ENCODE data around the gene HAPSTR1.

Gene HAPSTR1

DNA sequence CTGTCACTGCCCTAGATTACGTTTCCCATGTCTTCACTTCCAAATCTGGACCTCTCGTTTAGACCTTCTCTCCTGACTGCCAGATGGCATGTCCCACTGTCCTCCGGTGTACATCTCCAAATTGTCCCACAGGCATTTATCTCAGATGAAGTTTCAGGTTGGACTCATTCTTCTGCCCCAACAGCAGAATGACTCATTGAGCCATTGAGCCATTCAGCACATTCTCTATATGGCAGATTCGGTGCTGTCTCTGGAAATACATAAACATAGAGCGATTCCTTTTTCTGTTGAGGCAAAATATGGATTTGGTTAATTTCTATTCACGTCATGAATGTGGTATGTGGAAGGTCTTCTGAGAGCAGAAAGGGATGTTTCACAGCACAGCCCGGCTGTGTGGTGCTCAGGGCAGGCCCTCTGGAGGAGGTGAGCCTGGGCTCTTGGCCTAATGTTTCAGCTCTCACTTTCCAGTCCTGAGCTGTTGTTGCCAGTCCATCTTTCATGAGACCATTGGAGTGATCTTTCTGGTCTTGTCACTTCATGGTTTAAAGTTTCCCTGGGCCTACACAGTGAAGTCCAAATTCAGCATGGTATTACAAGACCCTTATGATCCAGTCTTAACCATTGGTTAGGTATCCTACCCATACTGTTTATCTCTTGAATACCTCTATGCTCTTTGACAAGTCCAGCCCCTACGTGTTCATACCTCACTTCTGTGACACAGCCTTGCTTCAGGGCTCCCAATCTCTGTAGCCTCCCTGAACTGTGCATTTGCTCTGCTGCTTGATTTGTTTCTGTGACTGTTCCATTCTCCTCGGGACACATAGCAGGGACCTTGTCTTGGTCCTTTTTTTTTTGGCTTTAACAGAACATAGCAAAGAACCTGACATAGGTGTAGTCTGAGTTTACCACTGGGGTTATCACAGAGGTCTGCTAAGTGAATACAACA, 15.9 kb downstream of the HAPSTR1 start:
- H3K36me3 ChIP-seq (ENCODE audit: control insufficient read depth, insufficient read depth, low read length), result peaks cover 15% of the 10 kb centered on the region
- no peak overlapping the region for H3K4me3 ChIP-seq (ENCODE audit: low read length)
- WGBS (ENCODE audit: insufficient coverage, insufficient read length), result no CpG with 5 or more reads among the region's 9 CpGs
- no peak for DNase-seq (ENCODE audit: low read depth, low spot score)
- H3K27me3 ChIP-seq (ENCODE audit: control insufficient read depth, insufficient read depth, low read length), result no peaks in the 10 kb centered on the region
- no peaks in the 10 kb centered on the region for H3K9me3 ChIP-seq (ENCODE audit: control insufficient read depth, insufficient read depth, low read length)
- H3K4me1 ChIP-seq (ENCODE audit: control insufficient read depth, insufficient read depth, low read length), result peaks cover 6% of the 10 kb centered on the region
- no peak overlapping the region for H3K27ac ChIP-seq (ENCODE audit: low read length)

DNA sequence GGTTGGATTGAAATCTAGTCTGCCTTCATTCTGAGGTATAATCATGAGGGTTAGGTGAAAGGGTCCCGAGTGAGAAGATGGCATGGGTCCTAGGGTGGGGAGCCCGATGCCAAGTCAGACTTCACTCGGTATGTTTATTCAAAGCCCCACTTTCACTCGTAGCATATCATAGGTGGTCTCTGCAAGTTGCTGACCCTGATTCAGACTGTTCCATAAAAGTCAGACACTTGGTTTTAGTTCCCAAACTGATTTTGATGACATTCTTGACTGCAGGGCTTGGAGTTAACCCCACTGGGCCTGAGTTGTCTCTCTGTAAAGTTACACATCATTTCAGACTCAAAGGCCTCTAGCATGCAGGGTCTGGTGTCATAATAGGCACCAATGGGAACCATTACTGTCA, 17.8 kb downstream of the HAPSTR1 start:
- Histone ChIP-seq H3K27me3 (ENCODE audit: control insufficient read depth, insufficient read depth, low read length) (no peaks in the 10 kb centered on the region), H3K9me3 (ENCODE audit: control insufficient read depth, insufficient read depth, low read length) (no peaks in the 10 kb centered on the region), H3K4me3 (ENCODE audit: low read length) (no peak overlapping the region), H3K27ac (ENCODE audit: low read length) (no peak overlapping the region), H3K4me1 (ENCODE audit: control insufficient read depth, insufficient read depth, low read length) (peaks cover 8% of the 10 kb centered on the region), H3K36me3 (ENCODE audit: control insufficient read depth, insufficient read depth, low read length) (peaks cover 6% of the 10 kb centered on the region)
- WGBS (ENCODE audit: insufficient coverage, insufficient read length), result no CpG with 5 or more reads among the region's 4 CpGs
- DNase-seq (ENCODE audit: low read depth, low spot score), result no peak

DNA sequence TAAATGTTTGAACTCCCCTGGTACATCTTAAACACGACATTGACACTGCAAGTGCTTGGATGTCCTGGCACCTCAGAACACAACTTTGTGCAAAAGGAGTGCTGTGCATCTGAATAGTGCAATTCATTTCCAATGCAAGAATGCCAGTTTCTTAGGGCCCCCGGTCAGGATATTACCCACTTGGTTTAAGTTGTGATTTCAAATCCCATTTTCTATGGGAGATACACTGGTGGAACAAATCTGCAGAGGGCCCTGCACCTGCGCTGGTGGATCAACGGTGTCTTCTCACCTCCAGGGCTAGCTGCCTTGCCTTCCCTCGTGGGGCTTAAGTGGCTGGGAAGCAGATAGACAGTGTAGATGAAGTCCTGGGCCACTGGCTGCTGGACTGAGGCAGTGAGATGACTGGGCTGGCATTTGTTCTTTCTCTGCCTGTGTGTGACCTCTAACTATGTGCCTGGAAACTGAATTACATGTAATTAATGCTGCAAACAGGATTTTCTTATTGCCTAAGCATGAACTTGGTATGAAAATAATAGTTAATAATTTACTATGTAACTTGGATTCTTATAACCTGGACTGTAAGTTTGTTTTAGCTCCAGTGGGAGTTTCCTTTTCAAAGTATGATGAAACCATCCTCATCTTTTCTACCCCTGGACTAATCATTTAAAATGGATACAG, 20.9 kb downstream of the HAPSTR1 start:
- Histone ChIP-seq H3K27ac (ENCODE audit: low read length) (no peak overlapping the region), H3K4me1 (ENCODE audit: control insufficient read depth, insufficient read depth, low read length) (peaks cover 7% of the 10 kb centered on the region), H3K4me3 (ENCODE audit: low read length) (no peak overlapping the region), H3K9me3 (ENCODE audit: control insufficient read depth, insufficient read depth, low read length) (no peaks in the 10 kb centered on the region), H3K36me3 (ENCODE audit: control insufficient read depth, insufficient read depth, low read length) (peaks cover 5% of the 10 kb centered on the region), H3K27me3 (ENCODE audit: control insufficient read depth, insufficient read depth, low read length) (no peaks in the 10 kb centered on the region)
- no CpG with 5 or more reads among the region's 5 CpGs for WGBS (ENCODE audit: insufficient coverage, insufficient read length)
- DNase-seq (ENCODE audit: low read depth, low spot score), result no peak

- DNase-seq (ENCODE audit: low read depth, low spot score), result no peak
- Histone ChIP-seq H3K36me3 (ENCODE audit: control insufficient read depth, insufficient read depth, low read length) (peaks cover 4% of the 10 kb centered on the region; the same call in 1 of the 2 replicates), H3K4me1 (ENCODE audit: control insufficient read depth, insufficient read depth, low read length) (peaks cover 6% of the 10 kb centered on the region), H3K9me3 (ENCODE audit: control insufficient read depth, insufficient read depth, low read length) (no peaks in the 10 kb centered on the region), H3K27ac (ENCODE audit: low read length) (no peak overlapping the region), H3K4me3 (ENCODE audit: low read length) (no peak overlapping the region), H3K27me3 (ENCODE audit: control insufficient read depth, insufficient read depth, low read length) (no peaks in the 10 kb centered on the region)
- no CpG with 5 or more reads among the region's 1 CpG for WGBS (ENCODE audit: insufficient coverage, insufficient read length)
These were observed 21.4 kb downstream of the HAPSTR1 start for GRCh38 chr16:9112844-9113186.

GRCh38 chr16:9113707-9114106, 22.3 kb downstream of the HAPSTR1 start:
- DNase-seq (ENCODE audit: low read depth, low spot score), result no peak
- no peak overlapping the region for H3K27ac ChIP-seq (ENCODE audit: low read length)
- no peaks in the 10 kb centered on the region for H3K9me3 ChIP-seq (ENCODE audit: control insufficient read depth, insufficient read depth, low read length)
- H3K36me3 ChIP-seq (ENCODE audit: control insufficient read depth, insufficient read depth, low read length), result peaks cover 4% of the 10 kb centered on the region; the same call in 1 of the 2 replicates
- WGBS (ENCODE audit: insufficient coverage, insufficient read length), result no CpG with 5 or more reads among the region's 3 CpGs
- H3K4me1 ChIP-seq (ENCODE audit: control insufficient read depth, insufficient read depth, low read length), result peaks cover 6% of the 10 kb centered on the region
- H3K4me3 ChIP-seq (ENCODE audit: low read length), result no peak overlapping the region
- H3K27me3 ChIP-seq (ENCODE audit: control insufficient read depth, insufficient read depth, low read length), result no peaks in the 10 kb centered on the region

- H3K4me3 ChIP-seq (ENCODE audit: low read length), result no peak overlapping the region
- peaks cover 4% of the 10 kb centered on the region; the same call in 1 of the 2 replicates for H3K36me3 ChIP-seq (ENCODE audit: control insufficient read depth, insufficient read depth, low read length)
- WGBS (ENCODE audit: insufficient coverage, insufficient read length), result 100% methylated on average over 3 of the region's 5 CpGs
These were observed 22.7 kb downstream of the HAPSTR1 start for GRCh38 chr16:9114112-9114511.

GRCh38 chr16:9114842-9115241, 23.4 kb downstream of the HAPSTR1 start:
- no peaks in the 10 kb centered on the region for H3K27me3 ChIP-seq (ENCODE audit: control insufficient read depth, insufficient read depth, low read length)
- no CpG with 5 or more reads among the region's 3 CpGs for WGBS (ENCODE audit: insufficient coverage, insufficient read length)
- no peak overlapping the region for H3K27ac ChIP-seq (ENCODE audit: low read length)
- no peak for DNase-seq (ENCODE audit: low read depth, low spot score)
- H3K9me3 ChIP-seq (ENCODE audit: control insufficient read depth, insufficient read depth, low read length), result no peaks in the 10 kb centered on the region
- H3K36me3 ChIP-seq (ENCODE audit: control insufficient read depth, insufficient read depth, low read length), result peaks cover 4% of the 10 kb centered on the region; the same call in 1 of the 2 replicates
- peaks cover 5% of the 10 kb centered on the region for H3K4me1 ChIP-seq (ENCODE audit: control insufficient read depth, insufficient read depth, low read length)
- no peak overlapping the region for H3K4me3 ChIP-seq (ENCODE audit: low read length)

More at GRCh38 chr16:9114112-9114511, 22.7 kb downstream of the HAPSTR1 start:
- no peaks in the 10 kb centered on the region for H3K9me3 ChIP-seq (ENCODE audit: control insufficient read depth, insufficient read depth, low read length)
- DNase-seq (ENCODE audit: low read depth, low spot score), result no peak
- H3K27ac ChIP-seq (ENCODE audit: low read length), result no peak overlapping the region
- H3K27me3 ChIP-seq (ENCODE audit: control insufficient read depth, insufficient read depth, low read length), result no peaks in the 10 kb centered on the region
- H3K4me1 ChIP-seq (ENCODE audit: control insufficient read depth, insufficient read depth, low read length), result peaks cover 6% of the 10 kb centered on the region

- Histone ChIP-seq H3K4me1 (ENCODE audit: control insufficient read depth, insufficient read depth, low read length) (peaks cover 5% of the 10 kb centered on the region), H3K27me3 (ENCODE audit: control insufficient read depth, insufficient read depth, low read length) (no peaks in the 10 kb centered on the region), H3K9me3 (ENCODE audit: control insufficient read depth, insufficient read depth, low read length) (no peaks in the 10 kb centered on the region), H3K36me3 (ENCODE audit: control insufficient read depth, insufficient read depth, low read length) (peaks cover 4% of the 10 kb centered on the region; the same call in 1 of the 2 replicates), H3K4me3 (ENCODE audit: low read length) (no peak overlapping the region), H3K27ac (ENCODE audit: low read length) (no peak overlapping the region)
- WGBS (ENCODE audit: insufficient coverage, insufficient read length), result no CpG with 5 or more reads among the region's 3 CpGs
- no peak for DNase-seq (ENCODE audit: low read depth, low spot score)
These were observed 23.8 kb downstream of the HAPSTR1 start for GRCh38 chr16:9115277-9115676.

- peaks cover 5% of the 10 kb centered on the region for H3K4me1 ChIP-seq (ENCODE audit: control insufficient read depth, insufficient read depth, low read length)
- no peak overlapping the region for H3K4me3 ChIP-seq (ENCODE audit: low read length)
- H3K9me3 ChIP-seq (ENCODE audit: control insufficient read depth, insufficient read depth, low read length), result no peaks in the 10 kb centered on the region
- no peak overlapping the region for H3K27ac ChIP-seq (ENCODE audit: low read length)
- no peak for DNase-seq (ENCODE audit: low read depth, low spot score)
- peaks cover 4% of the 10 kb centered on the region; the same call in 1 of the 2 replicates for H3K36me3 ChIP-seq (ENCODE audit: control insufficient read depth, insufficient read depth, low read length)
- no peaks in the 10 kb centered on the region for H3K27me3 ChIP-seq (ENCODE audit: control insufficient read depth, insufficient read depth, low read length)
- no CpG with 5 or more reads among the region's 2 CpGs for WGBS (ENCODE audit: insufficient coverage, insufficient read length)
These were observed 24.7 kb downstream of the HAPSTR1 start for GRCh38 chr16:9116141-9116540.

GRCh38 chr16:9118170-9118569, 26.7 kb downstream of the HAPSTR1 start:
- no peak for DNase-seq (ENCODE audit: low read depth, low spot score)
- Histone ChIP-seq H3K4me1 (ENCODE audit: control insufficient read depth, insufficient read depth, low read length) (peaks cover 4% of the 10 kb centered on the region; the same call in 1 of the 2 replicates), H3K36me3 (ENCODE audit: control insufficient read depth, insufficient read depth, low read length) (peaks cover 4% of the 10 kb centered on the region; the same call in 1 of the 2 replicates), H3K27me3 (ENCODE audit: control insufficient read depth, insufficient read depth, low read length) (no peaks in the 10 kb centered on the region), H3K9me3 (ENCODE audit: control insufficient read depth, insufficient read depth, low read length) (no peaks in the 10 kb centered on the region), H3K27ac (ENCODE audit: low read length) (no peak overlapping the region), H3K4me3 (ENCODE audit: low read length) (no peak overlapping the region)

Data from iPS DF 6.9 (cell line).